Dedifferentiated amniotic fluid mesenchymal stem cell (primary cell): ENCODE measurements around the gene CMIP.

Source experiments
- DNase-seq: peaks from one replicate; pipeline ENCODE4 v3.0.0-alpha.2; 2016; ENCODE audit errors: extremely low spot score

The CMIP gene

GRCh38 chr16:81461766-81462165, 17.2 kb downstream of the CMIP start:
- no peak for DNase-seq

- no peak for DNase-seq
These were observed 18.1 kb downstream of the CMIP start for GRCh38 chr16:81462683-81463082.

- no peak for DNase-seq
These were observed 18.8 kb downstream of the CMIP start for GRCh38 chr16:81463296-81463890.

GRCh38 chr16:81464279-81464678, 19.7 kb downstream of the CMIP start:
- DNase-seq, result no peak

DNA sequence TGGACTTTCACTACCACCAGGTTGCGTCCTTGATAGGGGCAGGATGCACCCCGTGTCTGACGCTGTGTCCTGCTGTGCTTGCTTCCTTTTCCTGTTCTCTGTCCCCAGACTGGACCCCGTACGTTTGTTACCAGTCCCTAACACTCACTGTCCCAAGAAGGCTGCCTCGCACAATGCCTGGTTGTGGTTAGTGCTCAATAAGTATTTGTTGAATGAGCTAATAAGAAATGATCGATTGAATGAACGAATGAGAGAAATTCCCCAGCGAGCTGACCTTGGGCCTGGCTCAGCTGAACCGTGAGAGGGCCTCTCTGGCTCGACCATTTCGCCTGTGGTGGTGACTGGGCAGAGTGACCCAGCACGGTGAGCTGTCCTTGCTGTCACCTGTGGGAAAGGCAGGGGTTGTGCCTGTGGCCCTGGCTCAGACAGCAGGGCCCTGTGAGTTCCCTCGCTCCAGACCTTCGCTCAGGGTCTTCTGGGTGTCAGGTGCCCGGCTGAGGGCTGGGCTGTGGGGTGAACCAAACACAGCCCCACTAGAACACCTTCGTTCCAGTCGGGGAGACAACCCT, 20.9 kb downstream of the CMIP start:
- DNase-seq, result no peak

DNA sequence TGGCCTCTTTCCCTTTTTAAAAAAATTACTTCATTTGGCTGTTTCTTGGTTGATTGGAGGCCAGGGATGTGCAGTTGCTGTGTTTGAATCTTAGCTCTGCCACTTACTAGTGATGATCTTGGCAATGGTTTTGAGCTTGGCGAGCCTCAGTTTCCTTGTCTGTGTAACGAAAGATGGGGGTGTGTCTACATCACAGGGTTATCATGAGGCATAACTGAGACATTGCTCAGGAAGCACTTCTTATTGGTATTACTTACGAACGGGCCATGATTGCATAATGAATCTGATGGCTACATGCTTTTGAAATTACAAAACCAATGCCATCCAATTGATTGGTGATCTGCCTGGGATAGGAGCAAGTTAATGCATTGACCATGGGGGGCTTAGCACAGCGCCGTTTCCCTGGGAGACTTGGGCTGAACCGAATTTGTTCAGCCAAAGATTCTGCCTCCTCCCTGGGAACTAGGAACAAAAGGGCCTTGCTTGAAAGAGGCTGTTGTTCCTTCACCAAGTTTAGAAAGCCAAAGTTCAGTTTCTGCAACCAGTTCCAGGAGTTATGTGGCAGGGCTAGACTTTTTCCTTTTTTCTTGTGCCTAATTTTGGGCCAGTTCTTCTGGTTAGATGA, 21.9 kb downstream of the CMIP start:
- no peak for DNase-seq

- DNase-seq, result no peak
These were observed 22.5 kb downstream of the CMIP start for GRCh38 chr16:81467072-81467471.

- DNase-seq, result no peak
These were observed 23.2 kb downstream of the CMIP start for GRCh38 chr16:81467815-81468214.

- DNase-seq, result no peak
These were observed 23.8 kb downstream of the CMIP start for GRCh38 chr16:81468269-81468902.

GRCh38 chr16:81469183-81469677, 24.6 kb downstream of the CMIP start:
- DNase-seq, result no peak

DNA sequence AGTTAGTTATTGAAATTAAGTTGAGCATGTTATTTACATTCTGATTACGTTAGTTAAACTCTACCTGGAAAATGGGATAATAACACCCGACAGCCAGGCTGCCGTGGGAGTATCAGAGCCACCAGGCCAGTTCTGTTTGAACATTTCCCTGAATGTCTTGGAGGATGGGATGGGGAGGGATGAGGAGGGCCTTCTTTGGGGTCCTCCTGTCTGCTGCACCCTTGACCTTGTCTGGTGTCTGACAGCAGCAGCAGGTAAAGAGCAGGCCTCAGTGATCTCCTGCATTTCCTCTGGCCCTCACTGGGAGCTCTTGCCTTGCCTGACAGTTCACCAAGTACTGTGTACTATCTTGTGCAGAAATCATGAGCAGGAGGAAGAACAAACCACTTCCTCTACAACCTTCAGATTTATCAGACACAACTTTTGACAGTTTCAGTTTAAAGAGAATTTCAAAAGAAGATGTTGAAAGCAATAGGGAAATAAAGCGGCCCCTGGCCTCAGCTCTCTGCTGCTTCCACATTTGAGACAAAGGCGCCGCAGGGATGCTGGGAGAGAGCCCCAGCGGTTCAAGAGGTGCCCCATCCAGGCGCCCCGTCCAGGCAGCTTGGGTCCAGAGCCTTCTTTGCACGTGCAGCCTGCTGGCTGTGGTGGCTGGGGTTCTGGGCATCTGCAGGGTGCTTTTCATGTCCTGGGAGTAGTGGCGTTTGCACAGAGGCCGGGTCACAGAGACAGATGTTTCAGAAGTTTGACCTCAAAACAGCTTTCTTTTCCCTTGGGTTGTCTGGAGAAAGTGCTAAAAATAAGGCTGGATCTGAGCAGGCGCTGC, 25.3 kb downstream of the CMIP start:
- DNase-seq, result no peak

DNA sequence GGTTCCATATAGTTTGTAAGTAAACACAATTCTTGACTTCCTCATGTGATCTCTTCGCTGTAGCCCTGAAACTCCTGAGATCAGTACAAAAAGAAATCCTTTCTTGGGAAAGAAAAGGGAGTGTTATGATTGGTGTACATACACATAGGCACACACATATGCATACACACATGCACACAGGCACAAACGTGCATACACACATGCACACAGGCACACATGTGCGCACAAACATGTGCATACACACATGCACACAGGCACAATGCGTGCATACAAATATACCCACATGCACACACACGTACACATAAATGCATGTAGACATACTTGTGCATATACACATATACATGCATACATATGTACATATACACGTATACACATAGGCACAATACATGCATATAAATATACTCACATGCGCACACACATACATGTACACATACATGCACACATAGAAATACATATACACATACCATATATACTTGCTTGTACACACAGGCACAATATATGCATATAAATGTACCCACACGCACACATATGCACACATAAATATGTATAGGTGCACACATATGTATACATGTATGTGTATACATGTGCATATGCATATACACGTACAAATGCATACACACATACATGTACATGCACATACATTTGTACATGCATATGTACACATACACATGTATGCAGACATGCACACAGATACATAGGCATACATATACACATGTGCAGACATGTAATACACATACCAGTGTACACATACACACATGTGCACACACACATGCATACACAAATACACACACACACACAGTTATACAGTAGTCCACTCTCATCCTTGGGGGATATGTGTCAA, 26.4 kb downstream of the CMIP start:
- DNase-seq, result no peak

GRCh38 chr16:81471882-81472281, 27.3 kb downstream of the CMIP start:
- no peak for DNase-seq

DNA sequence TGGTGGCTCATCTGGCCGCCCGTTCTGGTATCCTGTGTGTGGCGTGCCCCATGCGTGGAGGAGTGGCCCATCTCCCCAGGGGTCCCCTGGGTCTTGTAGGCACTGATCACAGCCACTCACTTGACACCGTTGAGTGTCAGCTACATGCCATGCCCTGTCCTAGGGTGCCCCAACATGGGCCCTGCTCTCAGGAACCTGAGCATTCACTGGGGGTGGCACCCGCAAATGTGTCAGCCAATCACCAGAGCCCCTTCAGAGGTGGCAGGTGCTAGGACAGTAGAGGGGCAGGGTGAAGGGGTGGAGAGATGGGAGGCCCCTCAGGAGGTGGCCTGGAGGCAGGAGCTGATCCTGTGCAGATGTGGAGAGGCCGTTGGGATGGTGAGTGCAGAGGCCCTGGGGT, 27.8 kb downstream of the CMIP start:
- no peak for DNase-seq

- no peak for DNase-seq
These were observed 28.5 kb downstream of the CMIP start for GRCh38 chr16:81473066-81473488.

DNA sequence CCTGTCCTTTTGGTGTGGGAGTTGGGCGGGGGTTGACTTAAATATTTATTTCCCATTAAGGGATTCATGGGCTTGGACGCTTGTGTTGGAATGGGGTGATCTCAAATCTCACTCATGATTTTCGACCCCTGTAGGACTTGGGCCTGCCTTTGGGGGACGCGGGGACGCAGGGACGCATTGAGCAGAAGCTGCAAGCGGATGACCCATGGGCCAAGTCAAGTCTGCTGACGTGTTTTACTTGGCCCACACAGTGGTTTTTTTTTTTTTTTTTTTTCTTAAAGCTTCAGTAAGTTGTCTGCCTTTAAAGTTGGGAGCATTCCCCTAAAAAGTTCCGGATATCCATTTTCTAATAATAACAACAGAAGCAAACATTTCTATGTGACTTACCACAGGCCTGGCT, 28.9 kb downstream of the CMIP start:
- no peak for DNase-seq

GRCh38 chr16:81473969-81474959, 29.7 kb downstream of the CMIP start:
- DNase-seq, result no peak

DNA sequence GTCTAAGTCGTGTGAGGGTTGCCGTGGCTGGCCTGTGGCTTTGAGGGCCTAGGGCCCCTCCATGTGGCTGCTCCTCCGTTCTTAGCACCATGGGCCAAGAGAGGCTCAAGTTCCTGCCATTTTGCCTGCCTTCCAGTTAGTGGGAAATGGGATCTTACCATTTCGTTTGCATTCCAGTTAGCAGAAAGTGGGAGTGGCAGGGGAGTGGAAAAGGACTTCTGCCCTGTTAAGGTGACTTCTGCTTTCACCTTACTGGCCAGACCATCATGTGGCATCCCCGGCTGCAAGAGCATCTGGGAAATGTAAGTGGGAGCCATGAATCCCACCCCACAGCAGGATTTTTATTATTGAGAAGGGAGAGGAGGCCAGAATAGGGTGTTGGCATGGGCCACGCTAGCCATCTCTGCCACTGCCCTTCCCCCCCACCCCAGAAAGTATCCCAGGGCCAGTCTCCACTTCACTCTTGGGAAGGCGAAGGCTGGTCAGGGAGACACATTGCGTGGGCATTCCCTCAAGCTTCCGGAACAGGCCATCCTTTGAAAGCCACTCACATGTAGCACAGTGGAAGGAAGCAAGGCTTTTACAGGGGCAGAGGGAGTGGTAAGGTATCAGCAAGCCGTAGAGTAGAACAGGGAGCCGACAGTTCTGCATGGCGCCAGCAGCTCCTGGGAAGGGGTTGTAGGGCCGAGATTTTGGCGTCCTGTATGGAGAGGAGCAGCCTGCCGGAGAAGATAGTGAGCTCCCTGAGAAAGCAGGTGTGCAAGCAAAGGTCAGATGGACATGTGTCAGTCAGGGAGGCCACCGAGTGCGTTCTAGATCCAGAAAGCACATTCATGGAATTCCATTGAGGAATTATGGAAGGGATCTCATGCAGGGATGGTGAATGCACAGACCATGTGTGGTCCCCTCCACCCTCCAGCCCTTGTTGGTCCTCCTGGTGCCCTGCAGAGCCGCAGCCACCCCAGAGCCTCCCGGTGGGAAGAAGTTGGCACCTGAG, 33.4 kb downstream of the CMIP start:
- DNase-seq, result no peak
